ENCODE measurements around the gene LPIN1.

The LPIN1 gene

GRCh38 chr2:11746376-11746806 lies at the start of gene LPIN1:
Gene LPIN1 (plus strand): TSS chr2:11746632. CDS start chr2:11765542, 18,910 bp downstream.
- DNase-seq: peak; percentile 97

GRCh38 chr2:11696736-11697102 lies 49.7 kb upstream of the LPIN1 start:
- no peak for DNase-seq

DNA sequence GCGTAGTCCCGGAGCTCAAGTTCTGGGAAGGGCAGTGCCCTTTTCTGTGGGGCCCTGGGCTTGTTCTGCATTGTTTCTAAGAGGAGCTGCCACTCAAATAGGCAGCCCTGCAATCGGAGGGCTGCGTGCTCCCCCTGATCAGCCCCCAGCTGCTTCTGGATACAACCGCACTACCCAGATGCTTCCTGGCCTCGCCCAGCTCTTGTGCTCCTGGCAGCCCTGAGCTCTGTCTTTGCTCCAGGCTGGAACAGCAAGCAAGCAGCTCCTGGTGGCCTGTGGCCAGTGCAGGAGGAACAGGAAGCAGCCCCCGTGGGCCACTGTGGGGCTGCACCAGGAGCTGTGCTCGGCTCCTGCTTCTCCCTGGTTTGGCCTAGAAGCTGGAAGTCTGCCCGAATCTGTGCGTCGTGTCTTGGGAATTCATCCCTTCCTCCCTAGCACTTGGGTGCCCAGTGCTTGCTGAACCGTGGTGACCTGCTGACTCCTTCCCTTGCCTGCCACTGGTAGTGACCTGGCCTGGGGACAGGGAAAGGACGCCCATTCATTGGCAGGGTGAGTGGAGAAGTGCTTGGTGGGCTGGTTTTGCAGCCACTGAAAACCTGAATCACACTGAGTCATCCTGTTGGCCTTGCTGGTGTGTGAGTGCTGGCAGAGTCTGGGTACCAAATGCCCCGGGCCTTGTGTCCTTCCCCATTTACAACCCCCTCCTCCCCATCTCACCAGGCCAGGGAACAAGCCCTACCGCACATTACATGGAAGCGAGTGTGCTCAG lies 49.1 kb upstream of the LPIN1 start:
- DNase-seq: peak; percentile 57

- no peak for DNase-seq
Measured at GRCh38 chr2:11698009-11698922, 48.2 kb upstream of the LPIN1 start.

- no peak for DNase-seq
Measured at GRCh38 chr2:11699686-11700670, 46.5 kb upstream of the LPIN1 start.

DNA sequence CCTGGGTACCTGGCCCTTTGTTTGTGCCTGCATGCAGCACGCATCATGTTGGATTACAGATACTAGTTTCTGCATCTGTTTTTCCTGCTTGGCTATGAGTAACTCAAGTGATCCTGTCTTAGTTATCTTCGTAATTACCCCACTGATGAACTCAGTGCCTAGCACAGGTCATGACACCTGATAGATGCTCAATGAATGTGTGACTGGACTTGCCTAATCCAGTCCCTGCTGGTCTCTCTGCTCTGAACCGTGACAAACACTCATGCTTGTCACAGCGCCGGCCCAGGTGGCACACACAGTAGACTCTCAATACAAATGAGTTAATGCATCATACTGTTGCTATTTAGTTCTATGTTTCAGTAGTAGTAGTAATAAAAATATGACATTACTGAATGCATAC lies 45.2 kb upstream of the LPIN1 start:
- no peak for DNase-seq

- no peak for DNase-seq
Measured at GRCh38 chr2:11701751-11702301, 44.6 kb upstream of the LPIN1 start.

GRCh38 chr2:11702946-11703345 lies 43.5 kb upstream of the LPIN1 start:
- DNase-seq: no peak

GRCh38 chr2:11703700-11704099 lies 42.7 kb upstream of the LPIN1 start:
- DNase-seq: no peak

DNA sequence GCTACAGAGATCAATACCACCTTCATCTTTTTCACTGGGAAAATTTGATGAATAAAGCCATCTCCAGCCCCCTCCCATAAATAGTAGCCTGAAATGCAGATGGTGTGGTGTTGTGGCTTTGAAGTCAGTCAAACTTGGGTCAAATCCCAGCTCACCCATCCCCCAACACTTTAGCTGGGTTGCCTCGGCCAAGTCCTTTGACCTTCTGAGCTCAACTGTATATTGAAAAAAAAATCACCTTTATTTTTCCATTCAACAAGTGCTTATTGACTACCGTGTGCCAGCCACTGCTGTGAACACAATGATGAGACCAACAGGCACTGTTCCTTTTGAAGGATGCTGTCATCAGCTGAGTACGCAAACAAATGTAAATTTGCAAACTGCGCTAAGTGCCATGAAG lies 41.4 kb upstream of the LPIN1 start:
- no peak for DNase-seq

GRCh38 chr2:11705711-11706110 lies 40.7 kb upstream of the LPIN1 start:
- no peak for DNase-seq

DNA sequence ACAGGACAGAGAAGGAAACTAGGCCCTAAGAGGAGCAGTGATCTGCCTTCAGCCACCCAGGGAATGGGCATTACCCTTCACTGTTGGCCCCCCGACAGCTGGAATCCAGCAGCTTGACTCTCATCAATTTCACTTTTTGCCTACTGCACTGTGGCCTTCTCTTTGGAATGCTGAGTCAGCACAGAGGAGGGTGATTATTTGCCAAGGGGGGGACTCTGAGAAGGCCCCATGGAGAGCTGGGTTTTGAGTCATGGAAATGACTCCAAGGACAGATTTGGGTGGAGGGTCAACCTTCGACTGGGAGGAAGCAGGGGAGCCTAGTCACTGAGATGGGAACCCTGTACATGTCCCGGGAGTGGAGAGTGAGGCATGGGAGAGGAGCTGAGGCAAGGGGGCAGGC lies 38.3 kb upstream of the LPIN1 start:
- no peak for DNase-seq

DNA sequence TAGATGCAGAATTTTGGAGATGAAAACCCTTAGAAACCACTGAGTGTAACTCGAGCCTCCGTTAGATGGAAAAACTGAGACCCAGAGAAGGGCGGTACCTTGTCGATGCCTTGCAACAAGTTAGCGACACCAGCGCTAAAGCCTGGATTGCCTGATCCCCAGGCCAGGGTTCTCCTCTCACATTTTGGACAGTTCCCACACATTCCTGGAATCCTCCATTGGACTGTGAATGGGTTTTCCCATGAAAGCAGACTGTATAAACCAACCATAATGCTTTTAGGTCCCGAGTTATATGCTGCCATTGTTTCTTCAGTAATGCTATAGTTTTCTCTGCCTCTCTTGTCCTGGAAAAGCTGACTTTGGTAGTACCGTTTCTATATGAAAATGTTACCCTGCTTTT lies 37.1 kb upstream of the LPIN1 start:
- DNase-seq: no peak

DNA sequence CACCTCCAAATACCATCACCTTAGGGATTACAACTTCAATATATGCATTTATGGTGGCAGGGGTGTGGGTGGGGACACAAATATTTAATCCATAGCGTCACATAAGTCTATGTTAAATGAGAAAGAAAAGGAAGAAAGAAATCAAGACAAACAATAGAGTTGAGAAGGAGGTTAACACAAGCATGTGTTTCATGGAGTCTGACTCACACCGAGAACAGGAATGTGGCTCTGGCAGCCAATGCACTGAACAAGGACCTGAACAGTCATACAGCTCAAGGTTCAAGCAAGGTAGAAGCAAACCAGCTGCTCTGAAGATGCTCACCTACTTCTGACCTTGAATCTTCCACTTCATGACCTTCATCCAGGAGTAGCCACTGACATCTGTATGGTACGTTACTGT lies 36.2 kb upstream of the LPIN1 start:
- DNase-seq: no peak

- DNase-seq: no peak
Measured at GRCh38 chr2:11710632-11711353, 35.6 kb upstream of the LPIN1 start.

DNA sequence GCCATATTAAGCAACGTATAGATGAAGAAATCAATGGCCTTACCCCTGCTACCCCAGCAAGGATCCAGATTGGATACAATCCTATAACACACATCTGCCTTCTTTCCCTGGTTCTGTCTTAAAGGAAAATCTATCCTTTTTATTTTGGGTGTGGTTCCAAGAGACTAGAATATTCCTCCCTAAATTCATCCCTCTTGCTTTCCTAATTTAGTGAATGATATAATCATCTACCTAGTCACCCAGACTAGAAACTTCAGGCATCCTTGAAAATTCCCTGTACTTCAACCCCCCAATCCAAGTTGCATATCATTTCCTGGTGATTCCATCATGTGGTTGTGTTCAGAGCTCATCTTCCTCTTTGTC lies 35.1 kb upstream of the LPIN1 start:
- DNase-seq: no peak

GRCh38 chr2:11711751-11712150 lies 34.7 kb upstream of the LPIN1 start:
- no peak for DNase-seq

DNA sequence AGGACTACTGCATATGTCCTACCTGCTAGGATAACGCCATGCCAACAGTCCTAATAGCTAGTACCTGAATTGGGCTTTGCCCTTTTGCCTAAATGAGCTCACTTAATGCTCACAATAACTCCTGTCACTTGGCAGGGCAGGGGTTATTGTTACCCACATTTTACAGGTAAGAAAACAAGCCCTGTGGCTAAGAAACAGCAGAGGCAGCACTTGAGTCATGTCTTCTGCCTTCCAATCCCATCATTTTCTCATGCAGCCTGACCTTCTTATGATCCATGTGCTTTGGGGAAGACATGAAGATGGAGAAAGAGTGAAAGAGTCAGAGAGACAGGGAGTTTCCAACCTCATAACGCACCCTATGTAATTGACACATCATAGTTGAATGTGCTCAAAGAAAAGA lies 33.6 kb upstream of the LPIN1 start:
- no peak for DNase-seq

- no peak for DNase-seq
Measured at GRCh38 chr2:11713815-11714214, 32.6 kb upstream of the LPIN1 start.

DNA sequence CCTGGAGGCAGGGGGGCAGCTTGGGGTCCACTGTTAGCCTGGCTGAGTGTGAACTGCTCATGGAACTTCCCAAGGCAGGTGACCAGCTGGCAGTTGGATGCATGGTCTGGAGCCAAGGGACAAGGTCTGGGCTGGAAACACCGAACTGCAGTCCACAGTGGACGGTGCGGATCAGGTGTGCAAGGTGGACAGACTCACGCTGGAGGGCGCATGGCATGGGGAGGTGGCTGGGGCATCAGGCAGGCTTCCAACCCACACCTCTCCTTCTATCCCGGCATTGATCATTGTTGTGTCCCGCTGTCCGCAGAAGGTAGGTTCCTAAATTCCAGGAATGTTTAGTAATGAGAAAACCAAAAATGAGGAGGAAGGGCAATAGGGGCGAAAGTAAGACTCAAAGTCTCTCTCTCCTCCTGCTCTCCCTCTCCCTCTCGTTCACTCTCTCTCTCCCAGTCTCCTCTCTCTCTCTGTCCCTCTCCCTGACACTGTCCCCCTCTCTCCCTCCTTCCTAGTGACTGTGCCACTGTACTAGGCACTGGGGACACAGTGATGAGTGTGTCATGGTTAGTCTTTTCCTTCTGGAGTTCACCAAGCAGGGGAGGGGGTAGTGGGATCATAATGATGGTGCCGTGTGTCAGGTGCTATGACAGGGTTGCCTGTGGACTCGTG lies 30.3 kb upstream of the LPIN1 start:
- no peak for DNase-seq

DNA sequence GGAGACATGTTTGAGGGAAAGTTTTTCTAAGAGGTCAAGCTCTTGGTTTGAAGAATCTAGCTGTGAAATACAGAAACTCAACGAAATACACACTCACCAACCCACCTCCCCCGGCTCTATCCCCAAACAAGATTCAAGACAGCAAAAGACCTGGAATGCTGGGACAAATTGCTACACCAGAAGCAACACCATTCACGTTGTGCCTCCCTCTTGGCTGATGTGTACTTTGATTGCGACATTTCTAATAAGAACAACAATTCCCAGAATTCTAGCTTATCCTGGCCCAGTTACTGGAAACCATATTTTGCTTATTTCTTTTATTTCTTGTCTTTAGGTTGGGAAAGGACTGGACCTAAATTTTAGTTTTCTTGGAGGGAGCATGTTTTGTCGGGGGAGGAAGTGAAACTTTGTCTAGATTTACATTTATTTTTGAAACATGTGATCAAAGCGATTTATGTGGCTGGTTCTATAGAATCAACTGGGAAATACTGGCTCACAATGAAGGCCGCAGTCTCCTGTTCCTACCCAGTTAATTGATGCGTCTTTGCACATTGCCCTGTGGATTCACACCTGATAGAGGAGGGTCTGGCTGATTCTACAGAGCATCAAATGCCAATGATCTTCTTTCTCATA lies 29.6 kb upstream of the LPIN1 start:
- DNase-seq: no peak

All from right forelimb (tissue), 1 donor.